Ishikawa (cell line): ENCODE measurements around the gene SENP1.

ENCODE experiments used
- CEBPB ChIP-seq: IDR thresholded peaks from 2 replicates; pipeline ENCODE4 v1.6.1; 2012
- CREB1 ChIP-seq: IDR thresholded peaks from 2 replicates; pipeline ENCODE4 v1.6.1; 2012; ENCODE audit warnings: low read depth
- EGR1 ChIP-seq: IDR thresholded peaks from 2 replicates; pipeline ENCODE4 v1.6.1; 2012
- EP300 ChIP-seq: IDR thresholded peaks from 2 replicates; pipeline ENCODE4 v1.6.1; 2012; ENCODE audit warnings: borderline replicate concordance
- FOXM1 ChIP-seq: IDR thresholded peaks from 2 replicates; pipeline ENCODE4 v1.6.1; 2012; ENCODE audit warnings: low read depth, borderline replicate concordance
- MAX ChIP-seq: IDR thresholded peaks from 2 replicates; pipeline ENCODE4 v1.6.1; 2012
- NFIC ChIP-seq: IDR thresholded peaks from 2 replicates; pipeline ENCODE4 v1.6.1; 2012
- RAD21 ChIP-seq: IDR thresholded peaks from 2 replicates; pipeline ENCODE4 v1.6.1; 2012; ENCODE audit warnings: low read depth
- TAF1 ChIP-seq: IDR thresholded peaks from 2 replicates; pipeline ENCODE4 v1.6.1; 2012; ENCODE audit warnings: low read depth, mild to moderate bottlenecking
- TCF12 ChIP-seq: IDR thresholded peaks from 2 replicates; pipeline ENCODE4 v1.6.1; 2012; ENCODE audit warnings: low read depth
- TEAD4 ChIP-seq: IDR thresholded peaks from 2 replicates; pipeline ENCODE4 v1.6.1; 2012
- USF1 ChIP-seq: IDR thresholded peaks from 2 replicates; pipeline ENCODE4 v1.6.1; 2012
- YY1 ChIP-seq: IDR thresholded peaks from 2 replicates; pipeline ENCODE4 v1.6.1; 2012; ENCODE audit warnings: low read depth
- ZBTB7A ChIP-seq: IDR thresholded peaks from 2 replicates; pipeline ENCODE4 v1.6.1; 2012; ENCODE audit warnings: low read depth
- TF ChIP-seq, protein P1 (sequence below): IDR thresholded peaks from 2 replicates; pipeline ENCODE4 v1.6.1; 2012; ENCODE audit warnings: low read depth, mild to moderate bottlenecking

Gene SENP1

GRCh38 chr12:48078901-48079300 lies 27.0 kb downstream of the SENP1 start:
- TF ChIP-seq CEBPB (peak; percentile 65), RAD21 (no peak), CREB1 (no peak)

DNA sequence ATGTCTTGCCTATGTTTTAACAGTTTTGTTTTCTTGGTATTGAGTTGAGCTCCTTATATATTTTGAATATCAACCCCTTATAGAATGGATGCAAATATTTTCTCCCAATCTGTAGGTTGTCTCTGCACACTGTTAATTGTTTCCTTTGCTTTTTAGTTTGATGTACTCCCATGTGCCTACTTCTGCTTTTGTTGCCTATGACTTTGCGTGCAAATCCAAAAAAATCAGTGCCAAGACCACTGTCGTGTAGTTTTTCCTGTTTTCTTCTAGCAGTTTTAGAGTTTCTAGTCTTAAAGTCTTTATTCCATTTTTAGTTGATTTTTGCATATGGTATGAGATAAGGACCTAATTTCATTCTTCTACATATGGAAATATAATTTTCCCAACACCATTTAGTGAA lies 28.8 kb downstream of the SENP1 start:
- TF ChIP-seq EP300, result no peak
- no peak for TF ChIP-seq RAD21
- TF ChIP-seq NFIC, result no peak
- no peak for TF ChIP-seq CEBPB

DNA sequence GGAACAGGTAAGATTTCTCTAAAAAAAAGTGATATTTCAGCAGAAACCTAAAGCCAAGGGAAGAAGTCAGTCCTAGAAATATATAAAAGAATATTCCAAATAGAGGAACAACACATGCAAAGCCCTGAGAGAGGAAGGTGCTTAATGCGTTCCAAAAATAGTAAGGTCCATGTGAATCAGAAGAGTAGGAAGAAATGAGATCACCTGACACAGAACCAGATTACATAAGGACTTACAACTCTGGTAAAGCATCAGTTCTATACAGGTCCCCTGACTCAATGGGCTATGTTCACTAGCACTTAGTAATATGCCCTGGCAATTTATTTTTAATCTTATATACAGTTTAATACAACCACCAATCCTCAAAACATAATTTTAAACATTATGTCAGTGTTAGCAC lies 30.0 kb downstream of the SENP1 start:
- no peak for TF ChIP-seq TCF12
- TF ChIP-seq, protein P1, sequence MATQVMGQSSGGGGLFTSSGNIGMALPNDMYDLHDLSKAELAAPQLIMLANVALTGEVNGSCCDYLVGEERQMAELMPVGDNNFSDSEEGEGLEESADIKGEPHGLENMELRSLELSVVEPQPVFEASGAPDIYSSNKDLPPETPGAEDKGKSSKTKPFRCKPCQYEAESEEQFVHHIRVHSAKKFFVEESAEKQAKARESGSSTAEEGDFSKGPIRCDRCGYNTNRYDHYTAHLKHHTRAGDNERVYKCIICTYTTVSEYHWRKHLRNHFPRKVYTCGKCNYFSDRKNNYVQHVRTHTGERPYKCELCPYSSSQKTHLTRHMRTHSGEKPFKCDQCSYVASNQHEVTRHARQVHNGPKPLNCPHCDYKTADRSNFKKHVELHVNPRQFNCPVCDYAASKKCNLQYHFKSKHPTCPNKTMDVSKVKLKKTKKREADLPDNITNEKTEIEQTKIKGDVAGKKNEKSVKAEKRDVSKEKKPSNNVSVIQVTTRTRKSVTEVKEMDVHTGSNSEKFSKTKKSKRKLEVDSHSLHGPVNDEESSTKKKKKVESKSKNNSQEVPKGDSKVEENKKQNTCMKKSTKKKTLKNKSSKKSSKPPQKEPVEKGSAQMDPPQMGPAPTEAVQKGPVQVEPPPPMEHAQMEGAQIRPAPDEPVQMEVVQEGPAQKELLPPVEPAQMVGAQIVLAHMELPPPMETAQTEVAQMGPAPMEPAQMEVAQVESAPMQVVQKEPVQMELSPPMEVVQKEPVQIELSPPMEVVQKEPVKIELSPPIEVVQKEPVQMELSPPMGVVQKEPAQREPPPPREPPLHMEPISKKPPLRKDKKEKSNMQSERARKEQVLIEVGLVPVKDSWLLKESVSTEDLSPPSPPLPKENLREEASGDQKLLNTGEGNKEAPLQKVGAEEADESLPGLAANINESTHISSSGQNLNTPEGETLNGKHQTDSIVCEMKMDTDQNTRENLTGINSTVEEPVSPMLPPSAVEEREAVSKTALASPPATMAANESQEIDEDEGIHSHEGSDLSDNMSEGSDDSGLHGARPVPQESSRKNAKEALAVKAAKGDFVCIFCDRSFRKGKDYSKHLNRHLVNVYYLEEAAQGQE, result no peak
- no peak for TF ChIP-seq ZBTB7A
- TF ChIP-seq RAD21, result no peak
- no peak for TF ChIP-seq USF1
- TF ChIP-seq NFIC, result no peak
- no peak for TF ChIP-seq TAF1
- no peak for TF ChIP-seq TEAD4
- no peak for TF ChIP-seq CEBPB
- TF ChIP-seq EP300, result no peak

GRCh38 chr12:48074266-48074665 lies 31.6 kb downstream of the SENP1 start:
- TF ChIP-seq USF1 (no peak), TAF1 (no peak), ZBTB7A (no peak), RAD21 (no peak), TEAD4 (no peak), NFIC (no peak), FOXM1 (no peak), CEBPB (no peak), CREB1 (no peak), TCF12 (no peak), YY1 (no peak), EP300 (no peak), MAX (no peak), EGR1 (no peak)
- TF ChIP-seq, protein P1, result no peak

GRCh38 chr12:48072266-48072665 lies 33.6 kb downstream of the SENP1 start:
- TF ChIP-seq YY1 (no peak), EGR1 (no peak), CREB1 (no peak), MAX (no peak), CEBPB (no peak), NFIC (no peak)
- TF ChIP-seq, protein P1, result no peak

GRCh38 chr12:48071808-48072207 lies 34.1 kb downstream of the SENP1 start:
- TF ChIP-seq USF1, result no peak
- no peak for TF ChIP-seq ZBTB7A
- no peak for TF ChIP-seq CREB1
- no peak for TF ChIP-seq TEAD4
- TF ChIP-seq TCF12, result no peak
- TF ChIP-seq FOXM1, result no peak
- TF ChIP-seq TAF1, result no peak
- TF ChIP-seq EGR1, result no peak
- TF ChIP-seq, protein P1, result no peak
- no peak for TF ChIP-seq NFIC
- no peak for TF ChIP-seq CEBPB
- TF ChIP-seq EP300, result no peak
- TF ChIP-seq MAX, result no peak
- TF ChIP-seq YY1, result no peak
- TF ChIP-seq RAD21, result no peak
